OCI-LY1 (cell line): ENCODE data around the gene BBX.

ENCODE experiments used
- H2AFZ ChIP-seq: fragments of 200-600 bp; sonication (generic), shearing (Covaris generic); 2 replicates; pipeline ENCODE4 v1.6.0; 2014; ENCODE audit warnings: antibody characterized with exemption, mild to moderate bottlenecking, low read length
- H3F3A ChIP-seq: fragments of 200-600 bp; sonication (generic), shearing (Covaris generic); 2 replicates; pipeline ENCODE4 v1.6.0; 2014; ENCODE audit warnings: mild to moderate bottlenecking, antibody characterized with exemption, low read length, moderate library complexity; ENCODE audit not compliant: insufficient read depth
- H3K27ac ChIP-seq: fragments of 200-600 bp; sonication (generic); 2 replicates; pipeline ENCODE4 v1.5.1; 2014; ENCODE audit warnings: low read length, mixed run types, mild to moderate bottlenecking, low read depth; ENCODE audit not compliant: poor library complexity, severe bottlenecking
- H3K27me3 ChIP-seq: fragments of 200-600 bp; sonication (generic); 2 replicates; pipeline ENCODE4 v1.6.0; 2014; ENCODE audit warnings: antibody characterized with exemption, mild to moderate bottlenecking, low read length, moderate library complexity; ENCODE audit not compliant: insufficient read depth
- H3K36me3 ChIP-seq: fragments of 200-600 bp; sonication (generic); 2 replicates; pipeline ENCODE4 v1.6.1; 2014; ENCODE audit warnings: mild to moderate bottlenecking, antibody characterized with exemption, low read length, moderate library complexity, mixed read lengths; ENCODE audit not compliant: insufficient read depth
- H3K4me1 ChIP-seq: fragments of 200-600 bp; sonication (generic); 2 replicates; pipeline ENCODE4 v1.5.1; 2014; ENCODE audit warnings: mild to moderate bottlenecking, low read length, moderate library complexity; ENCODE audit not compliant: insufficient read depth, severe bottlenecking
- H3K4me2 ChIP-seq: fragments of 200-600 bp; sonication (generic), shearing (Covaris generic); 2 replicates; pipeline ENCODE4 v1.6.1; 2014; ENCODE audit warnings: low read length
- H3K4me3 ChIP-seq: fragments of 200-600 bp; sonication (generic); 2 replicates; pipeline ENCODE4 v1.5.1; 2014; ENCODE audit warnings: low read length, low read depth, mild to moderate bottlenecking, mixed read lengths; ENCODE audit not compliant: poor library complexity, severe bottlenecking
- H3K79me2 ChIP-seq: fragments of 200-600 bp; shearing (Covaris generic); 2 replicates; pipeline ENCODE4 v1.6.1; 2016; ENCODE audit warnings: mixed run types, low read length, mixed read lengths; ENCODE audit not compliant: insufficient read depth
- H3K9ac ChIP-seq: fragments of 200-600 bp; sonication (generic), shearing (Covaris generic); 2 replicates; pipeline ENCODE4 v1.6.1; 2014; ENCODE audit warnings: mild to moderate bottlenecking, low read length, mixed read lengths
- H3K9me2 ChIP-seq: fragments of 200-600 bp; sonication (generic), shearing (Covaris generic); 2 replicates; pipeline ENCODE4 v1.6.1; 2014; ENCODE audit warnings: low read depth, mild to moderate bottlenecking, low read length, mixed read lengths
- H3K9me3 ChIP-seq: fragments of 200-600 bp; shearing (Covaris generic); 2 replicates; pipeline ENCODE4 v1.6.1; 2014; ENCODE audit warnings: low read length, mixed read lengths
- H4K20me1 ChIP-seq: fragments of 200-600 bp; sonication (generic), shearing (Covaris generic); 2 replicates; pipeline ENCODE4 v1.6.0; 2016; ENCODE audit warnings: mild to moderate bottlenecking, low read length; ENCODE audit not compliant: insufficient read depth
- CTCF ChIP-seq: fragments of 200-600 bp; sonication (generic), shearing (Covaris generic); IDR thresholded peaks from 2 replicates; pipeline ENCODE4 v1.5.1; 2017; ENCODE audit warnings: mild to moderate bottlenecking, antibody characterized with exemption, low read length, moderate library complexity, mixed read lengths
- EZH2 ChIP-seq: fragments of 200-600 bp; sonication (generic), shearing (Covaris generic); IDR thresholded peaks from 2 replicates; pipeline ENCODE4 v1.8.0; 2017; ENCODE audit warnings: borderline replicate concordance, mixed run types, mild to moderate bottlenecking, antibody characterized with exemption, low read length, moderate library complexity, mixed read lengths

Gene BBX

GRCh38 chr3:107848351-107848915 lies 325.7 kb downstream of the BBX start:
- H3K36me3 ChIP-seq, result no peaks in the 10 kb centered on the region
- no peak for TF ChIP-seq EZH2
- no peak for TF ChIP-seq CTCF
- H2AFZ ChIP-seq, result no peak overlapping the region

GRCh38 chr3:107850681-107851080 lies 327.9 kb downstream of the BBX start:
- H3K79me2 ChIP-seq, result no peaks in the 10 kb centered on the region
- H4K20me1 ChIP-seq, result no peaks in the 10 kb centered on the region
- no peak for TF ChIP-seq EZH2
- TF ChIP-seq CTCF, result no peak
- H3K4me1 ChIP-seq, result no peaks in the 10 kb centered on the region
- H3K27me3 ChIP-seq, result no peaks in the 10 kb centered on the region
- H3K9me2 ChIP-seq, result no peaks in the 10 kb centered on the region
- H3K27ac ChIP-seq, result no peak overlapping the region
- no peak overlapping the region for H3K9ac ChIP-seq
- H2AFZ ChIP-seq, result no peak overlapping the region
- no peak overlapping the region for H3K4me2 ChIP-seq
- H3K4me3 ChIP-seq, result no peak overlapping the region
- no peaks in the 10 kb centered on the region for H3F3A ChIP-seq
- H3K9me3 ChIP-seq, result no peaks in the 10 kb centered on the region
- H3K36me3 ChIP-seq, result no peaks in the 10 kb centered on the region

More at GRCh38 chr3:107848351-107848915, 325.7 kb downstream of the BBX start:
- H3K4me3 ChIP-seq, result no peak overlapping the region
- H3K4me1 ChIP-seq, result no peaks in the 10 kb centered on the region
- no peaks in the 10 kb centered on the region for H3K9me2 ChIP-seq
- H4K20me1 ChIP-seq, result no peaks in the 10 kb centered on the region
- H3K4me2 ChIP-seq, result no peak overlapping the region
- no peak overlapping the region for H3K27ac ChIP-seq
- H3K27me3 ChIP-seq, result no peaks in the 10 kb centered on the region
- no peaks in the 10 kb centered on the region for H3F3A ChIP-seq
- H3K79me2 ChIP-seq, result no peaks in the 10 kb centered on the region
- H3K9me3 ChIP-seq, result no peaks in the 10 kb centered on the region
- no peak overlapping the region for H3K9ac ChIP-seq

- Histone ChIP-seq H3K36me3 (no peaks in the 10 kb centered on the region), H2AFZ (no peak overlapping the region), H3F3A (no peaks in the 10 kb centered on the region), H4K20me1 (no peaks in the 10 kb centered on the region), H3K79me2 (no peaks in the 10 kb centered on the region), H3K9me2 (no peaks in the 10 kb centered on the region), H3K4me3 (no peak overlapping the region), H3K27me3 (no peaks in the 10 kb centered on the region), H3K9me3 (no peaks in the 10 kb centered on the region), H3K9ac (no peak overlapping the region), H3K4me2 (no peak overlapping the region), H3K4me1 (no peaks in the 10 kb centered on the region), H3K27ac (no peak overlapping the region)
- no peak for TF ChIP-seq EZH2
- TF ChIP-seq CTCF, result no peak
These were observed 331.1 kb downstream of the BBX start for GRCh38 chr3:107853821-107854220.
